ENCODE results near the gene LRP5.

LRP5 gene

DNA sequence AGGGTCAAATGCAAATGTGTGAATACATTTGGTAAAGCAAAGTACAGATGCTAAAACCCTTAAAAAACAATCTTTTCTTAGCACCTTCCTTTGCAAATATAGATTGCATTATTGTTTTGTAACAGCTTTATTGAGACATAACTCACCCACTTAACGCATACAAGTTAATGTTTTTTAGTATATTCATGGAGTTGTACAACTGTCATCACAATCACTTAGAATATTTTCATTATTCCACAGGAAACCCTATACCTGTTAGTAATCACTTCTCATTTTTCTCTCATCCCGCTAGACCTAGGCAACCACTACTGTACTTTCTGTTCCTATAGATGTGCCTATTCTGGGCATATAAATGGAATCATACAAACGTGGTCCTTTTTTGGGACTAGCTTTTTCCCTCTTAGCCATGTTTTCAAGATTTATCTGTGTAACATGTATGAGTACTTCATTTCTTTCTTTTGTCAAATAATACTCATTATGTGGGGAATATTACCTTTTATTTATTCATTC is 182.9 kb downstream of the LRP5 start:
- H3K4me3 ChIP-seq (ENCODE audit: low read depth, low read length): no peak overlapping the region
- DNase-seq (ENCODE audit: low read depth): no peak
- TF ChIP-seq, protein P1, sequence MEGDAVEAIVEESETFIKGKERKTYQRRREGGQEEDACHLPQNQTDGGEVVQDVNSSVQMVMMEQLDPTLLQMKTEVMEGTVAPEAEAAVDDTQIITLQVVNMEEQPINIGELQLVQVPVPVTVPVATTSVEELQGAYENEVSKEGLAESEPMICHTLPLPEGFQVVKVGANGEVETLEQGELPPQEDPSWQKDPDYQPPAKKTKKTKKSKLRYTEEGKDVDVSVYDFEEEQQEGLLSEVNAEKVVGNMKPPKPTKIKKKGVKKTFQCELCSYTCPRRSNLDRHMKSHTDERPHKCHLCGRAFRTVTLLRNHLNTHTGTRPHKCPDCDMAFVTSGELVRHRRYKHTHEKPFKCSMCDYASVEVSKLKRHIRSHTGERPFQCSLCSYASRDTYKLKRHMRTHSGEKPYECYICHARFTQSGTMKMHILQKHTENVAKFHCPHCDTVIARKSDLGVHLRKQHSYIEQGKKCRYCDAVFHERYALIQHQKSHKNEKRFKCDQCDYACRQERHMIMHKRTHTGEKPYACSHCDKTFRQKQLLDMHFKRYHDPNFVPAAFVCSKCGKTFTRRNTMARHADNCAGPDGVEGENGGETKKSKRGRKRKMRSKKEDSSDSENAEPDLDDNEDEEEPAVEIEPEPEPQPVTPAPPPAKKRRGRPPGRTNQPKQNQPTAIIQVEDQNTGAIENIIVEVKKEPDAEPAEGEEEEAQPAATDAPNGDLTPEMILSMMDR (IDR thresholded peaks at IDR 0.05; ENCODE audit: low read depth, low read length): no peak
- TF ChIP-seq, protein P2, sequence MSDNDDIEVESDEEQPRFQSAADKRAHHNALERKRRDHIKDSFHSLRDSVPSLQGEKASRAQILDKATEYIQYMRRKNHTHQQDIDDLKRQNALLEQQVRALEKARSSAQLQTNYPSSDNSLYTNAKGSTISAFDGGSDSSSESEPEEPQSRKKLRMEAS (IDR thresholded peaks at IDR 0.05; ENCODE audit: low read depth, low read length): no peak
- TF ChIP-seq MYC (IDR thresholded peaks at IDR 0.05; ENCODE audit: low read depth, low read length) (no peak), POLR2A (IDR thresholded peaks at IDR 0.05; ENCODE audit: extremely low read depth, insufficient read length) (no peak)

DNA sequence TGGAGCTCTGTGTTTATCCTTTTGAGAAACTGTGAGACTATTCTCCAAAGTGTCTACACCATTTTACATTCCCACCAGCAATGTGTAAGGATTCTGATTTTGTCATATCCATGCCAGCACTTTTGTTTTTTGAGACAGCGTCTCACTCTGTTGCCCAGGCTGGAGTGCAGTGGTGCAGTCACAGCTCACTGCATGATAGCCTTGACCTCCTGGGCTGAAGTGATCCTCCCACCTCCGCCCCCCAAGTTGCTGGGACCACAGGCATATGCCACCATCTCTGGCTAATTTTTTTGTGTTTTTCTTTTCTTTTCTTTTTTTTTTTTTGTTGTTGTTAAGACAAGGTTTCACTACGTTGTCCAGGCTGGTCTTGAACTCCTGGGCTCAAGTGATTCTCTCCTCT is 183.5 kb downstream of the LRP5 start:
- no peak for DNase-seq (ENCODE audit: low read depth)
- no peak overlapping the region for H3K4me3 ChIP-seq (ENCODE audit: low read depth, low read length)
- TF ChIP-seq MYC (IDR thresholded peaks at IDR 0.05; ENCODE audit: low read depth, low read length): no peak
- TF ChIP-seq, protein P1 (IDR thresholded peaks at IDR 0.05; ENCODE audit: low read depth, low read length): no peak
- TF ChIP-seq POLR2A (IDR thresholded peaks at IDR 0.05; ENCODE audit: extremely low read depth, insufficient read length): no peak
- TF ChIP-seq, protein P2 (IDR thresholded peaks at IDR 0.05; ENCODE audit: low read depth, low read length): no peak

DNA sequence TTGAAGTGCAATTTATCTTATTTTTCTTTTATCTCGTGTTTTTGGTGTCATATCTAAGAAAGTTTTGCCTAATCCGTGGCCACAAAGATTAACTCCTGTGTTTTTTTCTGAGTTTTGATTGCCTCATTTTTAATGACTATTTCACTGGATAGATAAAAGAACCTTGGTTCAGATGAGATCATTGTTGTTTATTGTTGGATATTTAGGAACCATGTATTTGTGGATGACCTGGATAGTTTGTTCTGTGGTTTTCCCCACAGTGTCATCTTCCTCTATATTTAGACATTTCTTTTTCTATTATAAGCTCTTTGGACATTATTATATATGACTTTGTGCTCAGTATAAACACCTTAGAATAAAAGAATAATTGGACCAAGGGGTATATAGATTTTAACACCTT is 185.4 kb downstream of the LRP5 start:
- H3K4me3 ChIP-seq (ENCODE audit: low read depth, low read length): no peak overlapping the region
- TF ChIP-seq, protein P1 (IDR thresholded peaks at IDR 0.05; ENCODE audit: low read depth, low read length): no peak
- TF ChIP-seq, protein P2 (IDR thresholded peaks at IDR 0.05; ENCODE audit: low read depth, low read length): no peak
- no peak for TF ChIP-seq POLR2A (IDR thresholded peaks at IDR 0.05; ENCODE audit: extremely low read depth, insufficient read length)
- no peak for TF ChIP-seq MYC (IDR thresholded peaks at IDR 0.05; ENCODE audit: low read depth, low read length)
- DNase-seq (ENCODE audit: low read depth): no peak

DNA sequence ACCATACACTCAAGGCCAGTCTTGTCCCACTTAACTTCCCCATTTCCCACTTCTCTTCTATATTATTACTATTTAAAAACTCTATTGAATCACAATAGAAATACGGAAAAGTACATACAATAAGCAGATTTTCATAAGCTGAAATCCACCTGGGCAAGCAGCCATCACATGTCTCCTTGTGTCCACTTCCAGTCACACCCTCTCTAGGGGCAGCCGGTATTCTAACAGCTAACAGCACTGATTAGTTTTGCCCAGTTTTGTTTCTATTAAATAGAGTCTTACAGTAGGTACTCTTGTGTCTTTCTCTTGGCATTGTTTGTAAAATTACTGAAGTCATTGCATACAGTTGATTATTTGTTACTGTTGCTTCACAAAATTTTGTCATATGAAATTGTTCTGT is 185.9 kb downstream of the LRP5 start:
- TF ChIP-seq MYC (IDR thresholded peaks at IDR 0.05; ENCODE audit: low read depth, low read length) (no peak), POLR2A (IDR thresholded peaks at IDR 0.05; ENCODE audit: extremely low read depth, insufficient read length) (no peak)
- TF ChIP-seq, protein P2 (IDR thresholded peaks at IDR 0.05; ENCODE audit: low read depth, low read length): no peak
- TF ChIP-seq, protein P1 (IDR thresholded peaks at IDR 0.05; ENCODE audit: low read depth, low read length): no peak
- DNase-seq (ENCODE audit: low read depth): no peak
- no peak overlapping the region for H3K4me3 ChIP-seq (ENCODE audit: low read depth, low read length)
